Epidermal melanocyte (primary cell): ENCODE results near the gene TMEM101.
"Not testable (repeated sequence)": the region's sequence is repeated elsewhere in the genome, so short reads cannot be mapped to it uniquely, and the experiment has no call there.

Experiments
- DNase-seq: peaks from one replicate; pipeline ENCODE4 v3.0.0; 2011; ENCODE audit warnings: low spot score; ENCODE audit not compliant: insufficient read length

Gene TMEM101

GRCh38 chr17:44024271-44024663, 9.5 kb upstream of the TMEM101 start:
- no peak for DNase-seq

GRCh38 chr17:44023545-44024270, 8.9 kb upstream of the TMEM101 start:
- no peak for DNase-seq

DNA sequence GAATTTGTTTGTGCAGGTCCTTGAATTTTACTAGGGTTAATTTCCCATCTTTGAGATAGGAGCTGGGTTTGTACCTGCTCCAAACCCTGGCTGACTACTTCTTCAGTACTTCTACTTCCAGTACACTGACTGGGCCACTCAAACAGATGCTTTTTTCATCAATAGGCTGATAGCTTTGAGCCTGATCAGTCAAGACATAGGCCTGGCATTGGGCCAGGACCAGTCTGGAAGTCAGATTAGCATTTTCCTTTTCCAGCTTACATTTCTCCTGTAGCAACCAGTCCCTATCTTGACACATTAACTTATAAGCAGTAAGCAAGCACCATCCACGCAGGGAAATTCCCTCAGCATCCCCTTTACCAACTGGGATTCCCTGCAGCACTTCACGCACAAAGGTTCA, 7.5 kb upstream of the TMEM101 start:
- DNase-seq = no peak

- DNase-seq = not testable (repeated sequence)
Observed at GRCh38 chr17:44021227-44021626, 6.5 kb upstream of the TMEM101 start.

DNA sequence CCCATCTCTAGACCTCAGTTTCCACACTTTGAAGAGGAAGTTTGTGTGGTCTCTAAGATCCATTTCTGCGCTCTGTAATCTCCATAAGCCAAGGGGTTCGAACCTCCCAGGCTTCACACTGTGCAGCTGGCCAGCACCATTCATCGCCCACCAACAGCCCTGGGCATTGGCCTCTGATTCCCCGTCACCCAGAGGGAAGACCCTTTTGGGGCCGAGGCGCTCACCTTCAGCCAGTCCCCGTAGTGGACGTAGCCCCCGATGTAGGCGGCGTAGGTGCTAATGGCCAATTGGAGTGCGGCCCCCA, 678 bp downstream of the TMEM101 start:
- DNase-seq = no peak

- DNase-seq = no peak
Observed at GRCh38 chr17:44012874-44013273, 1.9 kb downstream of the TMEM101 start.

DNA sequence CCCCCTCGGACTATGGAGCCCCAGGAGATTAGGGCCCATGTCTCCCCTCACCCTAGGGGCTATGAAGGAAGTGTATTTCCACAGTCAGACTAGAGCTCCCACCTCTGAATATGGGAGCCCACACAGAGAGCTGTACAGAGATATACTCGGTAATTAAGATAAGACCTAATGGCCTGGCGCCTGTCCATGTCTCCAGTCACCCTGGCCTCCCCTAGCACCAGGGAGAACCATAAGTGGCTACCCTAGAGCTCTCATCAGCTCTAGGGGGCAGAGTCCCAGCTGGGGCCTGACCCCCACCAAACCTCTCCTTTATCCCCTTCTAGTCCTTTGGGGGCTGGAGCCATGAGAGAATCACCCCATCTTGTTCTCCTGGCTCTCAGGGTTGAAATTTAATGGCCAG, 2.4 kb downstream of the TMEM101 start:
- DNase-seq = no peak

DNA sequence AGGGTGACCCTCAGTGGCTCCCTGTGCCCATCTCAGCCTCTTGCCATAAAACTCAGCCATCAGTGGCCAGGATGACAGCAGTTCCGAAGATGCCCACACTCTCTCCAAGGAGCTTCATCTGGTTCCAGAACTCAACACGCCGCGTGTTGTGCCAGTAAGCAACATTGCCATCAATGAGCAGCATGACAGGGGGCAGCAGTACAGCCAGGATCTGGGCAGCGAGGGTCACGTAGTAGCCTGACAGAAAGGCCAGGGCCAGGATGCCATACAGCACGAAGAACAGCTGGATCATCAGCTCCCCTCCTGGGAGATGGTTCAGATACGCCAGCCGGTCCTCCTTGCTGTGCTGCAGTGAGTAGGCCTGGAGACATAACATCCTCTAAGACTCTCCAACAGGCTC, 2.9 kb downstream of the TMEM101 start:
- no peak for DNase-seq

DNA sequence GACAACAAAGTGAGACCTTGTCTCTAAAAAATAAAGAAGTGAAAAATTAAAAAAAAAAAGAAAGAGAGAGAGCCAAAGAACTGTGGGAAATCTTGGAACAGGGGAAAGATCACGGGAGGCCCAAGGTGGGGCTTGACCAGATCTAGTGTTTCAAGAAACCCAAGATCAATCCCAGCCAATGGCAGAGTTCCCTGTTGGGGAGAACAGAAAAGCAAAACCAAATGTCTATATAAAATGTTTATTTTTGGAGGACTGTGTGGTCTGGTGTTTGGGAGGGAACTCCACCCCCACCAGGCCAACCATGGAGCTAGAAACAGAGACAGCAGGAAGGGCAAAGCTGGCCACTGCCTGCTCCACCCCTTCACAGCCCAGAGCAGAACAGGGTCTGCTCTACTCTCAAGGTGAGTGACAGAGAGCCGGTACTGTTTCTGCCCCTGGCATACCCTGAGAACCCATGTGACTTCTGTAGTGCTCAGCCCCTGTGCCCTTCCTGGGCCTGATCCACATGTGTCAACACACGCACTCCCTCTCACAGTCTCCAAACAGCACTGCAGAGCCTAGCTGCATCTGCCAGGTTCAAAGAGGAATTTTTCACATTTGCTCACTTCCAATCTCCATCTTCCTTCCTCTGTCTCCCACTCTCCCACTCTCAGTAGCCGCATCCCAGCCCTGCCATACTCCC, 3.7 kb downstream of the TMEM101 start:
- DNase-seq = no peak

DNA sequence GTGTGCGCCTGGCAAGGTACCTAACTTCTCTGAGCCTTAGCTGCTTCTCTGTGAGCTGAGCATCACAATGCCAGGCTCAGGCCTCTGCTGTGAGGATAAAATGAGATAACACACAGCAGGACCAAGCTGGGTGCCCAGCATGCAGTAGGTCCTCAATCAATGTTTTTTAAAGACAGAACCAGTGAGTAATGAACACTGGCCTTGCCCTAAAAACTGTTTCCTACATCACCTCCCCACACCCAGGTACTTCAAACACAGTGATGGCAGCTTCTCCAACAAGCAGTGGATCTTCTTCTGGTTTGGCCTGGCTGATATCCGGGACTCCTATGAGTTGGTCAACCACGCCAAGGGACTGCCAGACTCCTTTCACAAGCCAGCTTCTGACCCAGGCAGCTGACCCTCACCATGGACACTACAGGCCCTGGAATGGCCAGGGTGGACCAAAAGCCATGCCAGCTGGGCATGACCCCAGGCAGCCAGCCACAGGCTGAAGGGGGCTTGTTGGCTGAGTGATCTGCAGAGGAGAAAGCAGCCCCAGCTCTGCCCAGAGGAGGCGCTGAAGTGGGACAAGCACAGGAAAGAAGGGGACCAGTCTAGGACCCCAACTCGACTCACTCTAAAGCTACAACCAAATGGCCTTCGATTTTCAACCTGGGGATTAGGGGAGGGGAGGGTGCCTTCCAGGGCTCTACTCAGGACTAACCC, 6.4 kb downstream of the TMEM101 start:
- DNase-seq = no peak

GRCh38 chr17:44007346-44008204, 7.2 kb downstream of the TMEM101 start:
- DNase-seq = no peak

- peak; percentile 89 for DNase-seq
Observed at GRCh38 chr17:44006598-44007345, 8.0 kb downstream of the TMEM101 start.

DNA sequence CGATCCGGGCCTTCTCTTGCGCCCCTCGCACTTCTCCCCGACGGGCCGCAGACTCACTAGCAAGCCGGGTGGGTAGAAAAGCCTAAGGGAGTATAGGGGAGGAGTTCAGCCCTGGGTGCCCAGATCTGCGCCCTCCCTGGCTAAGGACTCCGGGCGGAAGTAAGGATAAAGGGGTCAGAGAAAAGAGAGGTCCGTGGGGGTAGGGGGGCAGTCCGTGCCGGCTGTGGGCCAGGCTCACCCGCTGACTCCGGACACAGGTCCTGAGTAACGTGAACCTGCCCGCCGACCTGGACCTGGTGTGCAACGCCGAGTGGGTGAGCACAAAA, 8.5 kb downstream of the TMEM101 start:
- no peak for DNase-seq

GRCh38 chr17:44005527-44006271, 9.1 kb downstream of the TMEM101 start:
- DNase-seq = no peak

DNA sequence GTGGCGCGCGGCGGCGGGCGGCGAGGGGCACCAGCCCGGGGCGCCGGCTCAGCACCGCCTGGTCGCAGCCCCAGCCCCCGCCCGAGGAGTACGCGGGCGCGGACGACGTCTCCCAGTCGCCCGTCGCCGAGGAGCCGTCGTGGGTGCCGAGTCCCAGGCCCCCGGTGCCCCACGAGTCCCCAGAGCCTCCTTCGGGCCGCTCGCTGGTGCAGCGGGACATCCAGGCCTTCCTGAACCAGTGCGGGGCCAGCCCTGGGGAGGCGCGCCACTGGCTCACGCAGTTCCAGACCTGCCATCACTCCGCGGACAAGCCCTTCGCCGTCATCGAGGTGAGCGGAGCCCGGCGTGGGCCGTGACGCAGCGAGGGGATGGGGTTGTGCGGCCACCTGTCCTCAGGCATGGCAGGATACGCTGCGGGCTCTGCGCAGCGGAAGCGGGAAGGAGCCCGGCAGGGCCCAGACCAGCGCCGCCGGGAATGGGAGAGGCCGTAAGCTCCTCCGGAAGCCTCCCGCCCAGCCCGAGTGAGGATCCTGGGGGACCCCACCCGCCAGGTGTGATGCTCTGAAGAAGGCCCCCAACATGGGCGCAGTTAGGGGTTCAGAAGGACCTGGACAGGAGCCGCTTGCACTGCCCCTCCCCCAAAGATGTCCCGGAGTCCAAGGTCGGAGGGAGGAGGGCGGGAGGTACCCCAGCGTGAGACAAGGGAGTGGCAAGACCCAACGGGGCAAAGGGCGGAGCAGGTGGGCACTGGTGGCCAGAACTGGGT, 9.8 kb downstream of the TMEM101 start:
- no peak for DNase-seq

- DNase-seq = no peak
Observed at GRCh38 chr17:44004077-44004760, 10.5 kb downstream of the TMEM101 start, which contains the start of gene NAGS. Gene NAGS, plus strand, starts transcription at chr17:44004622. Its CDS starts 42 bp downstream, at chr17:44004664.

DNA sequence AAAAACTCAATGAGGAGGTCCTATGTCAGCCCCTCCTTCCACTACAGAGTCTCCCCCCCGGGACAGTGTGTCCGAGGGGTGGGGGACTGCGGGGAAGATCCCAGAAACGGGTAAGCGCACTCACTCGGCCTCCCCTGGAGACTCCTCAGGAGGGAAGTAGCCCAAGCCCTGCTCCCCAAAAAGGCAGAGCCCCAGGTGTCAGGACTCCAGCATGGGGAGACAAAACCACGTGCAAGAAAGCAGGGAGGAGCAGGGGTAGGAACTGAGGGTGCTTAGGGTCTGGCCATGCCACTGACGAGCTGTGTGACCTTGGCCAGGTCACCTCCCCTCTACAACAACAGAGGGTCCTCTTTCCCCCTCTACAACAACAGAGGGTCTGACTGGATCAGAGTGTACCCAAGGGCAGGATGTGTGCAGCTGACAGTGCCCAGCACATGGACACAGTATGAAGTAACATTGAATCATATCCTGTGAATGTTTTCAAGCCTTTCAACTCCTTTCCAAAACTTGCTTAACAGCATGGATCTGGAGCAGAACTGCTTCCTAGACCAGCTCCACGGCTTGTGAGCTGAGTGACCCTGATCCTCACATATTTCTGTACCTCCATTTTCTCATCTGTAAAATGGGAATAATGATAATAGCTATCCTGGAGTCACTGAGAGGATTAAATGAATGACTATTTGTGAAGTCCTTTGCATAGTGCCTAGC, 12.5 kb downstream of the TMEM101 start:
- no peak for DNase-seq

DNA sequence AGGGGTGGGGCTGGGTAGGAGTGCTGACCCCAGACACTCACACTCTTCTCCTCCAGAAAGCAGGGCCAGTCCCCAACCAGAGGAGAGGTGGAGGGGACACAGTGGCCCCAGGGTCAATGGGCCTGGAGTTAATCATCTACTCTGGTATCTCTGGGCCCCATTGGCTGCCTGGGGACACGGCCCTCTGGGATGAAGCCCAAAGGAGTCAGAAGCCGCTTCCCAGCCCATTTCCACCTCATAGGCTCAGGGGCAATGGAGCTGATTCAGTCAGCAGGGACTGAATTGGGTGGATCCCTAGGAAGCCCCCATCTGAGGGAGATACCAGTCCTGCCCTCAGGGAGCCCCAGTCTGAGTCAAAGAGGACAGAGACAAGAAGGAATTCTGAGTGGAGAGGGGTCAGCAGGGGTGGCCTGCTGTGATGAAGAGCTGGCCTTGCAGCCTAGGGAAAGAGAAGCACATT, 13.3 kb downstream of the TMEM101 start:
- DNase-seq = no peak
